COR-L47 (cell line): ENCODE data around the gene EIF4E.
"Not testable (repeated sequence)": the region's sequence is repeated elsewhere in the genome, so short reads cannot be mapped to it uniquely, and the experiment has no call there.

Experiments
- DNase-seq: peaks from one replicate; lab custom pipeline; 2025; lab: John Stamatoyannopoulos, UW

The EIF4E gene

DNA sequence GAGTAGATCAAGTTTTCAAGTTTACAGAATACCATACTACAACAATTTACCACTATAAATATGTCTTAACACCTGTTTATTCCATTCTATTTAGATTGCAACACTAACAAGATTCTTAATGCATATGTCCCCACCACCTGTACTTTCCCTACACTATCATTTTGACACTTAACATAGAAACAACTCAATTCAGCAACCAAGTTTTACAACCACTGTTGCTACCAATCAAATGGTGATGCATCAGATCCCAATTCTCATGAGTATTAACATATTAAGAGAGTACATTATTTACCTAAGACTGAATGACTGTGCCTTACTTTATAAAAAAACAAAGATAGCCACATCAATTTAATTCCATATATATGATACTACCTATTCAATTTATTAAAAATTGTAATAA is 49.4 kb downstream of the EIF4E start:
- no peak for DNase-seq

DNA sequence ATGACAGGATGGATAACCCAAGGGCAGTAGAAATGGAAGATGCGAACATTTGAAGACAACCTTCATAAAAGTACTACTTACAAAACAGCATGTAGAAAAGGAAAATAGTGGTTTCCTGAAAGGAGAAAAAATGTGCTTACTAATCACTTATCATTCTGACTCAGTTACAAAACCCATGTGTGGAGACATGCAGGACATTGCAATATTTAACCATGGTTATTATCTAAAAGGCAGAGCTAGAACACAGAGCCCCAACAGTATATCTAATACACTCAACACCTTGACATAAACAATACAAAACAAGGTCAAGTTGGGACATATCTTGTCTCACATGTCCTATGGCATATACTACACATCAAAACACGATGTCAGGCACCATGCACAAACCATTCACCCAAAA is 55.9 kb downstream of the EIF4E start:
- DNase-seq: no peak

GRCh38 chr4:98872120-98872906 is 56.6 kb downstream of the EIF4E start:
- not testable (repeated sequence) for DNase-seq

GRCh38 chr4:98867648-98868047 is 61.3 kb downstream of the EIF4E start:
- no peak for DNase-seq

- DNase-seq: no peak
Measured at GRCh38 chr4:98865059-98865458, 63.9 kb downstream of the EIF4E start.

GRCh38 chr4:98864560-98864959 is 64.4 kb downstream of the EIF4E start:
- DNase-seq: no peak

GRCh38 chr4:98862371-98862770 is 66.6 kb downstream of the EIF4E start:
- DNase-seq: no peak

- no peak for DNase-seq
Measured at GRCh38 chr4:98861100-98861884, 67.6 kb downstream of the EIF4E start.

DNA sequence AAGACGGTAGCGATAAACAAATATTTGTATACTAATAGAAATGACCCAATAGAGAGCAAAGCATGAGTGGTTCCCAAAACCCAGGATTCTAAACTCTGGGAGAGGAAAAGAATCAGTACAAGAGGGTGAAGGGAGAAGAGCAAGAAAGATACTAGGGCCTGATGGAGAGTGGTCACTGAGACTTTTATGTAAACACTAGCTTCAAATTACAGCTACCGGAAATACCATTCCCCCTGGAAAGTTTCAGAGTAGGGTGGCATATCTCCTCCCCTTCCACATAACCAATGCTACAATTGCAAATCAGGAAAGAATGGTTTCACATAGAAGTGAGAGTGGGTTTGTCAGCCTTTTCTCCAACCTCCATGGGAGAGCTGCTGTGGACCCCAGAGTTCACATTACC is 77.1 kb downstream of the EIF4E start:
- DNase-seq: no peak

DNA sequence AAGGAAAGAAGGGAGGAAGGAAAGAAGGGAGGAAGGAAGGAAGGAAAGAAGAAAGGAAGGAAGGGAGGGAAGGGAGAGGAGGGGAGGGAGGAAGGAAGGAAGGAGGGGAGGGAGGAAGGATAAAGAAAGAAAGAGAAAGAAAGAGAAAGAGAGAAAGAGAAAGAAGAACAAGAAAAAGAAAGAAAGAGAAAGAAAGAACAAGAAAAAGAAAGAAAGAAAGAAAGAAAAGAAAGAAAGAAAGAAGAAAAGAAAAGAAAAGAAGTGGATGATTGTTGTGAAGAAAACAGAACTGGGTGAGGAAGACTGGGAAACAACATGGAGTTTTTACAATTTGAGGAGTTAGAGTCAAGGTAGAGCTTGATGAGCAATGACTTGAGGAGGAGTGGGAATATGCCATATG is 78.0 kb downstream of the EIF4E start:
- DNase-seq: no peak

GRCh38 chr4:98848448-98848847 is 80.5 kb downstream of the EIF4E start:
- DNase-seq: no peak

DNA sequence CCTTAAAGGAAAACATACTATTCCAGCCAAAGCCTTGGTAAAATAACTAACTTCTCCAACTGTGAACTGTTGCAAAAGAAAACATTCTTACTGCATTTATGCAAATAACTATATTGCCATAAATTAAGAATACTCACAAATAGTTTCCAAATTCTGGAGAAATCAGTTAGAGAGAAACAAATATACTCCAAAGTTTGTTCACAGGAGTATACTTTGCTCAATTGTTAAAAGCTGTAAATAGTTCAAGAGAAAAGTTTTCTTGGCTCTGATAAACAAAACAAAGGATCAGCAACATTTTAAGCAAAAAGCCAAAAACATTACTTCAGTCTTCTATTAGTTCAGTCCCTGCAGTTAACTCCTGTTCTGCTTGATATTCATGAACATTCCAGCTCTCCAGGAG is 83.0 kb downstream of the EIF4E start:
- DNase-seq: no peak

- DNase-seq: not testable (repeated sequence)
Measured at GRCh38 chr4:98842917-98843316, 86.0 kb downstream of the EIF4E start.

DNA sequence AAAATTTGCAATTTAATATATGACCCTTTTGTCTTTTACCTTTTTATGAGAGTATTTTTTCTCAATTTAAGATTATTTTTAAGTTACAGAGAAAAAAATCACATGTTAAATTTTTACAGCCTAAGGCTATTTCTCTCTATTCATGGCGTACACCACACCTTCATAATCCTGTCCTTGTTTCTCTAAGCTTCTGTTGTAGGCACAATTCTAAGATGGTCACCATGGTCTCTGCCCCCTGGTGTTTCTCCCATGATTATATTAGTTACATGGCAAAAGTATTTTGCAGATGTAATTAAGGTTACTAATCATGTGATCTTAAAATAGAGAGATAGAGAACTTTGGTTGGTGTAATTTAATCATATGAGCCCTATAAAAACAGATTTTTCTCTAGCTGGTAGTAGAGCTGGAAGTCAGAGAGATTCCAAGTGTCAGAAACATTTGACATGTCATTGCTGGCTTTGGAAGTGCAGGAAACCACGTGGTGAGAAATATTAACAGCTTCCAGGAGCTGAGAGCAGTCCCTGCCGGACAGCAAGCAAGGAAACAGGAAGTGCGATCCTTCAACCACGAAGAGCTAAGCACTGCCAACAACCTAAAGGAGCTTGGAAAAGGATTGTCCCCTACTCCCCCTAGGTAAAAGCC is 89.8 kb downstream of the EIF4E start:
- peak; percentile 16 for DNase-seq

GRCh38 chr4:98838531-98838930 is 90.4 kb downstream of the EIF4E start:
- DNase-seq: no peak

GRCh38 chr4:98833384-98833783 is 95.5 kb downstream of the EIF4E start:
- DNase-seq: no peak

- DNase-seq: not testable (repeated sequence)
Measured at GRCh38 chr4:98831036-98831435, 97.9 kb downstream of the EIF4E start.
